SH-SY5Y (cell line): ENCODE measurements around the gene HGS.

ENCODE experiments used
- GATA2 ChIP-seq: IDR thresholded peaks from 2 replicates; pipeline ENCODE4 v1.6.1; 2011; ENCODE audit warnings: mild to moderate bottlenecking, low read depth, low read length
- GATA3 ChIP-seq: IDR thresholded peaks from 2 replicates; pipeline ENCODE4 v1.6.1; 2011; ENCODE audit warnings: low read depth, mild to moderate bottlenecking, low read length, moderate library complexity

DNA sequence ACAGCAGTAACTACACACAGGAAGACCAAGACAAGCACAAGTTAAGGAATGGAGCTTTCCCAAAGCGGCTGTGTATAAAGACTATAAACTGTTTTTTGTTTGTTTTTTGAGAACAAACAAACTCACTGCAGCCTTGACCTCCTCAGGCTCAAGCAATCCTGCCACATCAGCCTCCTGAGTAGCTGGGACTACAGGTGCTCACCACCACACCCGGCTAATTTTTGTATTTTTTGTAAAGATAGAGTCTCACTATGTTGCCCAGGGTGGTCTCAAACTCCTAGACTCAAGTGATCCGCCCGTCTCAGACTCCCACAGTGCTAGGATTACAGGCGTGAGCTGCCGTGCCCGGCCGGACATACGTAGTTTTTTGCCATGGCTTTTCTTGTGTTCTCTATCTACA, 23.4 kb upstream of the HGS start:
- TF ChIP-seq GATA3, result no peak
- no peak for TF ChIP-seq GATA2
